GM12801 (cell line): Measurements from ENCODE around the gene KRT6A.

Experiments used
- CTCF ChIP-seq: IDR thresholded peaks from one replicate; pipeline ENCODE4 v1.5.1; 2011; ENCODE audit warnings: control low read depth; ENCODE audit not compliant: insufficient read length; ENCODE audit errors: extremely low read depth

The KRT6A gene

DNA sequence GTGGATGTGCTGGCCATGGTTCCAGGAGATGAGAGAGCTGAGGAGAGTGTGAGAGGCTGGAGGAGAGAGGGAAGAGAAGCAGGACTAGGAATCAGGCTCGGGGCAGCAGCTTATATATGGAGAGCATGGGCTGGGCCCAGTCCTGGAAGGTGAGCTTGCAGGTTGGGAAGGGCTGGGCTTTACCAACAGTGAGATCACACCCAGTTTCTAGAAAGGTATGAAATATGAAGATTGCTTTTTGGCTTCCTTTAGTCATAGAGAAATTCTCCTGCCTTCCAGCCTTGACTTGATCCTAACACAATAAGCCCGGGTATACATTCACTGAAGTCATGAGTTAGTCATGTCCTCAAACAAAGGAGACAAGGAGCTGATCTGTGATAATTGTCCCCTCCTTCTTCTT is at the start of gene KRT6A:
Gene KRT6A, minus strand, starts transcription at position 86 of the 400 bp plus-strand sequence. Its CDS starts 69 bp downstream, at position 17.
- TF ChIP-seq CTCF: no peak

- TF ChIP-seq CTCF: no peak
Measured at GRCh38 chr12:52542157-52542556, 49.1 kb upstream of the KRT6A start.

GRCh38 chr12:52541709-52542108 is 48.7 kb upstream of the KRT6A start:
- TF ChIP-seq CTCF: no peak

GRCh38 chr12:52540531-52540930 is 47.5 kb upstream of the KRT6A start:
- no peak for TF ChIP-seq CTCF

DNA sequence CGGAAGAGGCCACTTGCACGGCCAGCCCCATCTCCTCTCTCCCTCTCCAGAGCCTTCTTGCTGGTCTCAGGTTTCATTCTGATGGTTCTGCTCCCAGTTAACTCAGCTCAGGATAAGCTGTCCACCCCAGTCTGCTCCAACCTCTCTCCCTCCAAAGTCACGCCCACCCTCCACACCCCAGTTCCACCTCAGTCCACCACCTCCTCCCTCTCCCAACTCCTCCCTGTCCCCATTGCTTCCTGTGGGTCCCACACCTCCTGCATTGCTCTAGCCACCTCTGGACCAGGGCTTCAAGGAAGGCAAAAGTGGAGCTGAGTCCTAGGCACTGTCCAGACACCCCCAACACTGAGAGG is 46.7 kb upstream of the KRT6A start:
- TF ChIP-seq CTCF: no peak

DNA sequence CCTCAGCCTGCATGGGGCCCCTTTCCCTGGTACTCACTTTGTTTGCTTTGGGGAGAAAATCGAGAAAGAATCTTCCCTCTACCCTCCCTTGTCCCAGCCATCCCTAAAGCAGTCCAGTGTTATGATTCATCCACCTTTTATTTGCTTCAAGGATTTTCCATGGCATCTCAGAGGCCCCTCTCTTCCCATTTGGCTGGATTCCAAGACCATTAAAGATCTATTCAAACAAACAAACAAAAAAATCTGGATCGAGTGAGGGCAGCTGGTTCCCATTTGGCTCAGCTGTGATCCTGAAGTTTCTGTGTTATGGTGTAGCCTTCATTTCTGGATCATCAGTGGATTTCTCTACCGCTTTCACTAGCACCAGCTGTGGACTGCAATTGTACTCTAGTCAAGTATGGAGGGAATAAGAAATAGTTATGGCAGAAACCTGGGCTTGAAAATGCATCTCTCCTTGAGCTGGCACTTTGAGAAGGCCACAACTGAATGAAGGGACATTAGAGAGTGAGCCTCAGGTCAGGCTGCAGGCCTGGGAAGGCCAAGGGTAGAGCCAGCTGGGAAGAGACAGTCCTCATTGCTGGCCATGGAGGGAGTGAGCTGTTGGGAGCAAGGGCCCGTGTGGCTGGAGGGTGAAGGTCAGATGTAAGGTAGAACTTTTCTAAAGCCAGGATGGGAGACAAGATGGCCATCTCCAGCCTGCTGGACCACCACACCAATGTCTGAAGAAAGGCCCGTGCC is 46.2 kb upstream of the KRT6A start:
- TF ChIP-seq CTCF: no peak

DNA sequence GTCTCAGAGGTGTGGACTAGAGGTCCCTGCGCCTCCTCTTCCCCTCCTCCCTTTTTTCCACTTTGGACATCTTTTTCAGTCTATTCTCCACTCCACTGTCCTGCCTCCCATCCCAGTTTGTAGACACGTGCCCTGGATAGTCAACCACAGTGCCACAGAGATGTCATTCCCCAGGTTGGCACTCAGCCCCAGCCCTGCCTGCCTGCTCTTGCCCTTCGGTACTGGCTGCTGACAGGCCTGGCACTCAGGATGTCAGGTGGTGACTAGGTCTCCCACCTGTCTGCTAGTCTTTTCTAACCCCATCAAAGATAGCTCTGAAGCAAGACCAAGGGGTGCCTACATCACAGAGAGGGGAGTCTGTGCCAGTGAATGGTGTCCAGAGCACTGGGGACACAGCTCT is 44.0 kb upstream of the KRT6A start:
- TF ChIP-seq CTCF: no peak

GRCh38 chr12:52535574-52535973 is 42.5 kb upstream of the KRT6A start:
- no peak for TF ChIP-seq CTCF
